Calu3 (cell line): ENCODE measurements around the gene MOCS2. TPM values are rescaled to one million over a fixed set of nuclear protein-coding genes. Genes with fewer than 3 reads are reported as not detected.
"Not testable (repeated sequence)": the region's sequence is repeated elsewhere in the genome, so short reads cannot be mapped to it uniquely, and the experiment has no call there.

ENCODE experiments used
- BruUV-seq: library from RNA; stranded (reverse); fragments of 400-500 nt; replicated peaks from 2 replicates; lab custom pipeline; 2021; lab: Mats Ljungman, UMichigan
- CTCF ChIA-PET: fragments of 300-600 bp; sonication (Branson Sonifier 250); formaldehyde crosslinking; loops from one replicate; lab custom pipeline; 2022; ENCODE audit warnings: antibody characterized with exemption; lab: Charles Lee
- DNase-seq: peaks from one replicate; pipeline ENCODE4 v3.0.0; 2022
- H3K27ac Mint-ChIP-seq: one replicate; pipeline ENCODE4 v1.8.0; 2022; ENCODE audit warnings: mixed read lengths; ENCODE audit not compliant: unreplicated experiment
- H3K27me3 Mint-ChIP-seq: one replicate; pipeline ENCODE4 v1.8.0; 2022; ENCODE audit warnings: mixed read lengths; ENCODE audit not compliant: unreplicated experiment
- H3K36me3 Mint-ChIP-seq: one replicate; pipeline ENCODE4 v1.8.0; 2022; ENCODE audit warnings: mild to moderate bottlenecking, moderate library complexity, mixed read lengths; ENCODE audit not compliant: insufficient read depth, unreplicated experiment
- H3K4me1 Mint-ChIP-seq: one replicate; pipeline ENCODE4 v1.8.0; 2022; ENCODE audit warnings: mild to moderate bottlenecking, low read depth, mixed read lengths; ENCODE audit not compliant: unreplicated experiment
- H3K4me3 Mint-ChIP-seq: one replicate; pipeline ENCODE4 v1.8.0; 2022; ENCODE audit warnings: mild to moderate bottlenecking, low read depth, moderate library complexity, mixed read lengths; ENCODE audit not compliant: unreplicated experiment
- H3K9me3 Mint-ChIP-seq: one replicate; pipeline ENCODE4 v1.8.0; 2022; ENCODE audit warnings: low read depth, mixed read lengths; ENCODE audit not compliant: unreplicated experiment
- intact Hi-C: fragments of 100-400 bp; cut with micrococcal nuclease; formaldehyde crosslinking; loops from one replicate; pipeline ENCODE4 v1.10.0; 2022; ENCODE audit not compliant: unreplicated experiment
- total RNA-seq: library from RNA; stranded (reverse); gene quantifications from 2 replicates; pipeline ENCODE4 v1.2.3, GENCODE V29; 2022
- TF ChIP-seq, protein P1 (sequence below): fragments of 200-600 bp; IDR thresholded peaks from one replicate; pipeline ENCODE4 v1.8.0; 2022; ENCODE audit warnings: antibody characterized with exemption; ENCODE audit not compliant: unreplicated experiment

Gene MOCS2
- total RNA-seq, 1 experiment from 2014 or later, result 42.6 TPM

GRCh38 chr5:53113947-53114346, 4.4 kb upstream of the MOCS2 start:
- TF ChIP-seq, protein P1, sequence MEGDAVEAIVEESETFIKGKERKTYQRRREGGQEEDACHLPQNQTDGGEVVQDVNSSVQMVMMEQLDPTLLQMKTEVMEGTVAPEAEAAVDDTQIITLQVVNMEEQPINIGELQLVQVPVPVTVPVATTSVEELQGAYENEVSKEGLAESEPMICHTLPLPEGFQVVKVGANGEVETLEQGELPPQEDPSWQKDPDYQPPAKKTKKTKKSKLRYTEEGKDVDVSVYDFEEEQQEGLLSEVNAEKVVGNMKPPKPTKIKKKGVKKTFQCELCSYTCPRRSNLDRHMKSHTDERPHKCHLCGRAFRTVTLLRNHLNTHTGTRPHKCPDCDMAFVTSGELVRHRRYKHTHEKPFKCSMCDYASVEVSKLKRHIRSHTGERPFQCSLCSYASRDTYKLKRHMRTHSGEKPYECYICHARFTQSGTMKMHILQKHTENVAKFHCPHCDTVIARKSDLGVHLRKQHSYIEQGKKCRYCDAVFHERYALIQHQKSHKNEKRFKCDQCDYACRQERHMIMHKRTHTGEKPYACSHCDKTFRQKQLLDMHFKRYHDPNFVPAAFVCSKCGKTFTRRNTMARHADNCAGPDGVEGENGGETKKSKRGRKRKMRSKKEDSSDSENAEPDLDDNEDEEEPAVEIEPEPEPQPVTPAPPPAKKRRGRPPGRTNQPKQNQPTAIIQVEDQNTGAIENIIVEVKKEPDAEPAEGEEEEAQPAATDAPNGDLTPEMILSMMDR, result no peak
- no peaks in the 10 kb centered on the region for H3K9me3 Mint-ChIP-seq
- no peak overlapping the region for H3K27ac Mint-ChIP-seq
- intact Hi-C loops, result no loop called here
- BruUV-seq, result no TSS peak
- CTCF ChIA-PET, result interaction anchor here (2.1 kb wide), 1 partner anchor 198 kb away, joined by 4 read pairs; no protein-coding TSS in a partner anchor
- H3K36me3 Mint-ChIP-seq, result peaks cover 21% of the 10 kb centered on the region
- H3K27me3 Mint-ChIP-seq, result no peaks in the 10 kb centered on the region
- H3K4me1 Mint-ChIP-seq, result peaks cover 9% of the 10 kb centered on the region
- DNase-seq, result no peak
- H3K4me3 Mint-ChIP-seq, result no peak overlapping the region

- intact Hi-C loops, result no loop called here
These were observed 3.4 kb upstream of the MOCS2 start for GRCh38 chr5:53112909-53113308.

DNA sequence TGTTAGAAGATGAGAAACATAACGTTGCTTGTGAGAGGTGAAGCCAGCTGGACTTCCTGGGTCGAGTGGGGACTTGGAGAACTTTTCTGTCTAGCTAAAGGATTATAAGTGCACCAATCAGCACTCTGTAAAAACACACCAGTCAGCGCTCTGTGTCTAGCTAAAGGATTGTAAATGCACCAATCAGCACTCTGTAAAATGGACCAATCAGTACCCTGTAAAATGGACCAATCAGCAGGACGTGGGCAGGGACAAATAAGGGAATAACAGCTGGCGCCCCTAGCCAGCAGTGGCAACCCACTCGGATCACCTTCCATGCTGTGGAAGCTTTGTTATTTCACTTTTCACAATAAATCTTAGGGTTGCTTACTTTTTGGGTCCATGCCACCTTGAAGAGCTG, 2.8 kb upstream of the MOCS2 start:
- peaks cover 14% of the 10 kb centered on the region for H3K4me1 Mint-ChIP-seq
- CTCF ChIA-PET, H3K27ac Mint-ChIP-seq, intact Hi-C loops, BruUV-seq, DNase-seq, H3K27me3 Mint-ChIP-seq, H3K9me3 Mint-ChIP-seq, H3K4me3 Mint-ChIP-seq: not testable (repeated sequence)
- peaks cover 25% of the 10 kb centered on the region for H3K36me3 Mint-ChIP-seq

More at GRCh38 chr5:53112909-53113308, 3.4 kb upstream of the MOCS2 start:
- CTCF ChIA-PET, result no interaction called here
- Mint-ChIP-seq H3K36me3 (peaks cover 23% of the 10 kb centered on the region), H3K9me3 (no peaks in the 10 kb centered on the region), H3K4me1 (peaks cover 9% of the 10 kb centered on the region), H3K27ac (no peak overlapping the region), H3K4me3 (no peak overlapping the region), H3K27me3 (no peaks in the 10 kb centered on the region)
- DNase-seq, result no peak
- TF ChIP-seq, protein P1, result no peak
- BruUV-seq, result no TSS peak

GRCh38 chr5:53111139-53111538, 1.6 kb upstream of the MOCS2 start:
- Mint-ChIP-seq H3K27ac (no peak overlapping the region), H3K27me3 (no peaks in the 10 kb centered on the region), H3K4me1 (peaks cover 16% of the 10 kb centered on the region), H3K4me3 (no peak overlapping the region), H3K36me3 (peaks cover 27% of the 10 kb centered on the region), H3K9me3 (no peaks in the 10 kb centered on the region)
- CTCF ChIA-PET, result no interaction called here
- TF ChIP-seq, protein P1, result no peak
- BruUV-seq, result no TSS peak
- no peak for DNase-seq
- intact Hi-C loops, result no loop called here

GRCh38 chr5:53110156-53110555, 599 bp upstream of the MOCS2 start:
- H3K9me3 Mint-ChIP-seq, result no peaks in the 10 kb centered on the region
- intact Hi-C loops, result no loop called here
- BruUV-seq, result TSS peak; percentile 70
- no peak for DNase-seq
- TF ChIP-seq, protein P1, result no peak
- H3K27me3 Mint-ChIP-seq, result no peaks in the 10 kb centered on the region
- peak overlapping the region; percentile 91 for H3K4me3 Mint-ChIP-seq
- CTCF ChIA-PET, result interaction anchor here (1.1 kb wide), 2 partner anchors 10 to 162 kb away, joined by 3 read pairs; no protein-coding TSS in a partner anchor
- H3K36me3 Mint-ChIP-seq, result peaks cover 27% of the 10 kb centered on the region
- peak overlapping the region; percentile 69 for H3K27ac Mint-ChIP-seq
- H3K4me1 Mint-ChIP-seq, result peaks cover 20% of the 10 kb centered on the region
